ENCODE data around the gene UBE4B. TPM values are rescaled to one million over a fixed set of nuclear protein-coding genes. Genes with fewer than 3 reads are reported as not detected.
"Not testable (repeated sequence)": the region's sequence is repeated elsewhere in the genome, so short reads cannot be mapped to it uniquely, and the experiment has no call there.

UBE4B gene
- total and polyA plus RNA-seq, 2 of the 13 experiments (the other 11 are each of a cell fraction or from before 2014, with no cell fraction given) = 15.2 to 24.8 TPM

DNA sequence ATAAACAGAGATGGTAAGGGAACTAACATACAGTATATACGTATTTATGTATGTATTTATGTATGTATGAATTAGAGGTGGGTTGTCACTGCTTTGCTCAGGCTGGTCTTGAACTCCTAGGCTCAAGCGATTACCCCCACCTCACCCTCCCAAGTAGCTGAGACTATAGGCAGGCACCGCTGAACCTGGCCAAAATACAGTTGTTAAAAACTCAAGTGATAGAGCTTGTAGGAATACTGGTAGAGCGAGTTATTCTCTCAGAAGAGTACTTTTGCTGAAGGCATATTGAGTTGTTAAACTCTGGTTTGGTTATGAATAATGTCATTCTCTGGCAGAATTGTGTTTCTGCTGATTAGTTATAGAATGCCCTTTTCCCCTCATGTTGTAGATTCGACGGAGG, 38.9 kb downstream of the UBE4B start (continued):
- TF ChIP-seq ZNF17 (CRISPR knock-in tag; IDR thresholded peaks at IDR 0.05) (no peak), SRSF9 (IDR thresholded peaks at IDR 0.05; ENCODE audit: borderline replicate concordance, insufficient read depth, low read depth, low read length, poor library complexity, severe bottlenecking) (no peak), ZFP36L1 (CRISPR knock-in tag; IDR thresholded peaks at IDR 0.05) (no peak), GTF2F1 (IDR thresholded peaks at IDR 0.05; ENCODE audit: low read length) (no peak), KDM6A (CRISPR knock-in tag; IDR thresholded peaks at IDR 0.05; ENCODE audit: low read depth) (no peak), CAMTA2 (CRISPR knock-in tag; IDR thresholded peaks at IDR 0.05; ENCODE audit: borderline replicate concordance) (no peak), MLLT10 (CRISPR knock-in tag; IDR thresholded peaks at IDR 0.05) (no peak)
- TF ChIP-seq, protein P1, sequence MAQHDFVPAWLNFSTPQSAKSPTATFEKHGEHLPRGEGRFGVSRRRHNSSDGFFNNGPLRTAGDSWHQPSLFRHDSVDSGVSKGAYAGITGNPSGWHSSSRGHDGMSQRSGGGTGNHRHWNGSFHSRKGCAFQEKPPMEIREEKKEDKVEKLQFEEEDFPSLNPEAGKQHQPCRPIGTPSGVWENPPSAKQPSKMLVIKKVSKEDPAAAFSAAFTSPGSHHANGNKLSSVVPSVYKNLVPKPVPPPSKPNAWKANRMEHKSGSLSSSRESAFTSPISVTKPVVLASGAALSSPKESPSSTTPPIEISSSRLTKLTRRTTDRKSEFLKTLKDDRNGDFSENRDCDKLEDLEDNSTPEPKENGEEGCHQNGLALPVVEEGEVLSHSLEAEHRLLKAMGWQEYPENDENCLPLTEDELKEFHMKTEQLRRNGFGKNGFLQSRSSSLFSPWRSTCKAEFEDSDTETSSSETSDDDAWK (CRISPR knock-in tag; IDR thresholded peaks at IDR 0.05) = no peak

DNA sequence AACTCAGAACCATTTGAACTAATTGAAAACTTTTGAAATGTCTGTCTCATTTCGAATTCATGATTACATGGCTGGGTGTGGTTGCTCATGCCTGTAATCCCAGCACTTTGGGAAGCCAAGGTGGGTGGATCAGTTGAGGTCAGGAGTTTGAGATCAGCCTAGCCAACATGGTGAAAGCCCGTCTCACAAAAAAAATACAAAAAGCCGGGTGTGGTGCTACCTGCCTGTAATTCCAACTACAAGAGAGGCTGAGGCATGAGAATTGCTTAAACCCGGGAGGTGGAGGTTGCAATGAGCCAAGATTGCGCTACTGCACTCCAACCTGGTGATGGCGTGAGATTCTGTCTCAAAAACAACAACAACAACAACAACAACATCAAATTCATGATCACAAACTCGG, 40.6 kb downstream of the UBE4B start:
- intact Hi-C loops (cut with micrococcal nuclease; ENCODE audit: unreplicated experiment); H3K79me2 ChIP-seq (ENCODE audit: insufficient read depth, low read length); H3K9ac ChIP-seq (ENCODE audit: insufficient read depth, low read depth, low read length); H3K27me3 ChIP-seq (ENCODE audit: control insufficient read depth in 1 of 2, insufficient read depth in 2 of 2, low read length in 2 of 2); POLR2A ChIA-PET; H2AFZ ChIP-seq (ENCODE audit: low read length); DNase-seq (ENCODE audit: low spot score); H4K20me1 ChIP-seq (ENCODE audit: insufficient read depth, low read length); H3K27ac ChIP-seq (ENCODE audit: extremely low read length, insufficient read depth, low read length); ATAC-seq; BruUV-seq (replicated peaks); H3K4me3 ChIP-seq (replicated peaks in 1 of 3; ENCODE audit: insufficient read depth in 1 of 3, low read depth in 2 of 3, low read length in 3 of 3); H3K4me2 ChIP-seq (ENCODE audit: low read depth, low read length); H3K9me3 ChIP-seq (ENCODE audit: low read length); CTCF ChIA-PET (ENCODE audit: low intra/inter-chr PET ratio, low total read pairs); in situ Hi-C loops (cut with HindIII; ENCODE audit: extremely low pct_ligation_motif_present, low pct_unique_long_range_greater_than_20kb); H3K4me1 ChIP-seq (ENCODE audit: insufficient read depth, low read length); FAIRE-seq: not testable (repeated sequence)
- H3K36me3 ChIP-seq (replicated peaks in 1 of 2; ENCODE audit: control insufficient read depth in 1 of 2, insufficient read depth in 2 of 2, low read length in 2 of 2) = peaks cover 10 to 37% of the 10 kb centered on the region in 2 experiments; a peak in 4 of 5 replicates
- 93% methylated on average over 7 of the region's 7 CpGs for WGBS (ENCODE audit: low lambda C conversion rate)

All from HepG2 (cell line).